ENCODE measurements around the gene LHB. TPM values are rescaled to one million over a fixed set of nuclear protein-coding genes. Genes with fewer than 3 reads are reported as not detected.

LHB gene
- total RNA-seq, 1 donor from 2014 or later = 0.48 TPM

GRCh38 chr19:49016067-49016839, 638 bp downstream of the LHB start:
- no peaks in the 10 kb centered on the region for H3K27me3 ChIP-seq (ENCODE audit: insufficient read depth, low read length)
- TF ChIP-seq EZH2 (IDR thresholded peaks at IDR 0.05; ENCODE audit: insufficient read depth, low read length) = no peak
- no peak for TF ChIP-seq CTCF (IDR thresholded peaks at IDR 0.05; ENCODE audit: insufficient read depth, low read depth, low read length)
- no peaks in the 10 kb centered on the region for H3K9me3 ChIP-seq (ENCODE audit: insufficient read depth, low read depth, low read length)
- peaks cover 19% of the 10 kb centered on the region for H3K36me3 Mint-ChIP-seq (ENCODE audit: low read depth, unreplicated experiment)
- DNase-seq (ENCODE audit: low read depth) (no peak), FAIRE-seq (no peak)
- H3K27me3 Mint-ChIP-seq (ENCODE audit: low read depth, unreplicated experiment) = peaks cover 2% of the 10 kb centered on the region
- H3K4me1 Mint-ChIP-seq (ENCODE audit: low read depth, unreplicated experiment) = peaks cover 7% of the 10 kb centered on the region
- H3K79me2 ChIP-seq (ENCODE audit: insufficient read depth, low read length) = no peaks in the 10 kb centered on the region
- H3K4me3 Mint-ChIP-seq (ENCODE audit: unreplicated experiment) = no peak overlapping the region
- H3K27ac ChIP-seq (ENCODE audit: low read depth, low read length) = no peak overlapping the region
- no peaks in the 10 kb centered on the region for H3K9me3 Mint-ChIP-seq (ENCODE audit: unreplicated experiment)
- no peak overlapping the region for H3K4me3 ChIP-seq (ENCODE audit: insufficient read depth, low read depth, low read length)
- H4K20me1 ChIP-seq (ENCODE audit: insufficient read depth, low read length) = peaks cover 4% of the 10 kb centered on the region
- H3K9ac ChIP-seq (ENCODE audit: low read length) = no peak overlapping the region
- peaks cover 18% of the 10 kb centered on the region for H3K4me1 ChIP-seq (ENCODE audit: insufficient read depth, low read length)
- H3K36me3 ChIP-seq (ENCODE audit: insufficient read depth, low read length) = peaks cover 6% of the 10 kb centered on the region
- no peak overlapping the region for H3K27ac Mint-ChIP-seq (ENCODE audit: unreplicated experiment)
- H3K4me2 ChIP-seq (ENCODE audit: low read length) = no peak overlapping the region
- H2AFZ ChIP-seq (ENCODE audit: low read depth, low read length) = no peak overlapping the region

GRCh38 chr19:49014870-49015255, 2.0 kb downstream of the LHB start:
- Histone ChIP-seq H3K4me1 (ENCODE audit: insufficient read depth, low read length) (peaks cover 18% of the 10 kb centered on the region), H3K4me3 (ENCODE audit: insufficient read depth, low read depth, low read length) (no peak overlapping the region), H4K20me1 (ENCODE audit: insufficient read depth, low read length) (peaks cover 4% of the 10 kb centered on the region), H3K36me3 (ENCODE audit: insufficient read depth, low read length) (peaks cover 6% of the 10 kb centered on the region), H3K79me2 (ENCODE audit: insufficient read depth, low read length) (no peaks in the 10 kb centered on the region), H2AFZ (ENCODE audit: low read depth, low read length) (no peak overlapping the region), H3K27me3 (ENCODE audit: insufficient read depth, low read length) (no peaks in the 10 kb centered on the region), H3K9ac (ENCODE audit: low read length) (no peak overlapping the region), H3K9me3 (ENCODE audit: insufficient read depth, low read depth, low read length) (no peaks in the 10 kb centered on the region), H3K27ac (ENCODE audit: low read depth, low read length) (no peak overlapping the region), H3K4me2 (ENCODE audit: low read length) (no peak overlapping the region)
- no peak overlapping the region for H3K27ac Mint-ChIP-seq (ENCODE audit: unreplicated experiment)
- H3K4me1 Mint-ChIP-seq (ENCODE audit: low read depth, unreplicated experiment) = peaks cover 3% of the 10 kb centered on the region
- no peak for DNase-seq (ENCODE audit: low read depth)
- peaks cover 2% of the 10 kb centered on the region for H3K27me3 Mint-ChIP-seq (ENCODE audit: low read depth, unreplicated experiment)
- H3K9me3 Mint-ChIP-seq (ENCODE audit: unreplicated experiment) = no peaks in the 10 kb centered on the region
- no peak overlapping the region for H3K4me3 Mint-ChIP-seq (ENCODE audit: unreplicated experiment)
- TF ChIP-seq CTCF (IDR thresholded peaks at IDR 0.05; ENCODE audit: insufficient read depth, low read depth, low read length) (no peak), EZH2 (IDR thresholded peaks at IDR 0.05; ENCODE audit: insufficient read depth, low read length) (no peak)
- no peak for FAIRE-seq
- peaks cover 22% of the 10 kb centered on the region for H3K36me3 Mint-ChIP-seq (ENCODE audit: low read depth, unreplicated experiment)

All from astrocyte (in vitro differentiated cells and primary cell).